K562 (cell line): ENCODE results near the gene BICDL1. TPM values are rescaled to one million over a fixed set of nuclear protein-coding genes. Genes with fewer than 3 reads are reported as not detected.

Experiments
- ARID4B ChIP-seq: sonication (generic); formaldehyde crosslinking; IDR thresholded peaks from 2 replicates; pipeline ENCODE4 v1.8.0; 2022; ENCODE audit warnings: mild to moderate bottlenecking, missing genetic modification reagents
- ATF7 ChIP-seq: fragments of 450-650 bp; IDR thresholded peaks from 2 replicates; pipeline ENCODE4 v1.7.1; 2014; ENCODE audit warnings: mild to moderate bottlenecking, moderate library complexity
- CXXC5 ChIP-seq: fragments of 250-450 bp; sonication (Bioruptor Pico); IDR thresholded peaks from 2 replicates; pipeline ENCODE4 v1.8.0; 2022; ENCODE audit warnings: inconsistent platforms, mild to moderate bottlenecking, moderate library complexity
- EGR1 ChIP-seq: fragments of 450-650 bp; conservative IDR thresholded peaks from 2 replicates; pipeline ENCODE4 v1.6.1; 2017; ENCODE audit warnings: mild to moderate bottlenecking
- ESRRA ChIP-seq: fragments of 450-650 bp; IDR thresholded peaks from 2 replicates; pipeline ENCODE4 v1.6.1; 2014; ENCODE audit warnings: low read depth, mild to moderate bottlenecking, moderate library complexity, borderline replicate concordance
- GATAD2B ChIP-seq: fragments of 450-650 bp; IDR thresholded peaks from 2 replicates; pipeline ENCODE4 v1.6.1; 2017; ENCODE audit warnings: mild to moderate bottlenecking, borderline replicate concordance
- HDAC2 ChIP-seq: fragments of 450-650 bp; IDR thresholded peaks from 2 replicates; pipeline ENCODE4 v1.6.1; 2016; ENCODE audit warnings: mild to moderate bottlenecking
- HMG20B ChIP-seq: fragments of 250-450 bp; sonication (Bioruptor Pico); IDR thresholded peaks from 2 replicates; pipeline ENCODE4 v1.5.0; 2021; ENCODE audit warnings: mild to moderate bottlenecking
- KDM1A ChIP-seq, 2 experiments: fragments of 450-650 bp; IDR thresholded peaks; 2 replicates each; pipeline ENCODE4 v1.6.1; 2016; ENCODE audit warnings: mild to moderate bottlenecking in 2 of 2
- L3MBTL2 ChIP-seq: fragments of 450-650 bp; IDR thresholded peaks from 2 replicates; pipeline ENCODE4 v1.6.1; 2016; ENCODE audit warnings: mild to moderate bottlenecking, moderate library complexity
- MAZ ChIP-seq, 2 experiments: fragments of 450-650 bp in 1 of 2; sonication (generic) in 1 of 2; formaldehyde crosslinking; IDR thresholded peaks in 1 of 2; conservative IDR thresholded peaks in 1 of 2; 2 replicates each; pipeline versions ENCODE4 v1.4.0 to v1.5.0; 2020; ENCODE audit warnings: mild to moderate bottlenecking in 1 of 2, missing genetic modification reagents in 1 of 2
- NR1H2 ChIP-seq: sonication (generic); formaldehyde crosslinking; IDR thresholded peaks from 2 replicates; pipeline ENCODE4 v1.4.0; 2020; ENCODE audit warnings: mild to moderate bottlenecking, missing genetic modification reagents
- NRF1 ChIP-seq, 2 experiments: fragments of 450-650 bp; IDR thresholded peaks in 1 of 2; conservative IDR thresholded peaks in 1 of 2; 2 replicates each; pipeline ENCODE4 v1.6.1; 2014; ENCODE audit warnings: mild to moderate bottlenecking in 2 of 2
- PCBP2 ChIP-seq: fragments of 200-400 bp; formaldehyde crosslinking; IDR thresholded peaks from 2 replicates; pipeline ENCODE4 v1.6.1; 2018; ENCODE audit warnings: low read length, low read depth, mild to moderate bottlenecking, moderate library complexity; ENCODE audit not compliant: poor library complexity, severe bottlenecking
- PHF8 ChIP-seq: fragments of 200-600 bp; sonication (generic); IDR thresholded peaks from 2 replicates; pipeline ENCODE4 v1.6.1; 2012; ENCODE audit warnings: mixed run types, mild to moderate bottlenecking, inconsistent platforms, low read length, moderate library complexity, borderline replicate concordance
- RBM22 ChIP-seq: fragments of 200-400 bp; formaldehyde crosslinking; IDR thresholded peaks from 2 replicates; pipeline ENCODE4 v1.6.1; 2018; ENCODE audit warnings: low read length, low read depth; ENCODE audit not compliant: poor library complexity, severe bottlenecking
- RCOR1 ChIP-seq, 2 experiments: IDR thresholded peaks; 2 replicates each; pipeline ENCODE4 v1.6.1; 2012; ENCODE audit warnings: low read depth in 2 of 2, low read length in 2 of 2, borderline replicate concordance in 1 of 2, improper control_type of control experiment in 1 of 2
- SMAD4 ChIP-seq: fragments of 250-450 bp; sonication (Bioruptor Pico); conservative IDR thresholded peaks from 2 replicates; pipeline ENCODE4 v1.8.0; 2021; ENCODE audit warnings: inconsistent platforms, mild to moderate bottlenecking, moderate library complexity
- UBTF ChIP-seq, 2 experiments: IDR thresholded peaks; 2 replicates each; pipeline ENCODE4 v1.6.1; 2012; ENCODE audit warnings: improper control_type of control experiment in 2 of 2, low read depth in 2 of 2, low read length in 2 of 2, borderline replicate concordance in 1 of 2
- ZNF316 ChIP-seq: fragments of 450-650 bp; IDR thresholded peaks from 2 replicates; pipeline ENCODE4 v1.6.1; 2016
- ZNF717 ChIP-seq: fragments of 250-450 bp; sonication (Bioruptor Pico); IDR thresholded peaks from 2 replicates; pipeline ENCODE4 v1.5.0; 2021
- polyA plus RNA-seq, 8 experiments: library from polyadenylated mRNA; depleted of rRNA in 4 of 8; stranded (reverse) in 5 of 8; unstranded in 3 of 8; fragments of >200 nt; fragmentation: Nextera tagmentation in 2 of 8; fragmentation: Illumina TruSeq in 1 of 8; extraction: Ambion mirVana in 2 of 8; extraction: Trizol in 1 of 8; gene quantifications; 2 replicates each; pipeline versions ENCODE4 v1.2.1 to v1.2.3, GENCODE V29; 2011 to 2014; ENCODE audit warnings: inconsistent platforms in 1 of 8, missing spikeins in 1 of 8
- total RNA-seq, 7 experiments: library from RNA; depleted of rRNA in 6 of 7; stranded (reverse); fragments of >200 nt in 6 of 7; fragmentation: Illumina TruSeq in 2 of 7; extraction: Trizol in 2 of 7; gene quantifications; 2 replicates each; pipeline versions ENCODE4 v1.2.1 to v1.2.3, GENCODE V29; 2011 to 2021; ENCODE audit warnings: low replicate concordance in 1 of 7

Gene BICDL1
- total and polyA plus RNA-seq, 9 of the 15 experiments (the other 6 are each of a cell fraction or from before 2014, with no cell fraction given), result 0.06 to 2.0 (median 0.58) TPM

GRCh38 chr12:119988472-119989360 lies at the start of gene BICDL1 (continued):
- TF ChIP-seq ARID4B (CRISPR knock-in tag) (0 out of 2 replicates have a peak, but pooled peaks have one; percentile 7), EGR1 (peak; percentile 79), RCOR1 (IDR thresholded peaks at IDR 0.05; ENCODE audit: borderline replicate concordance in 1 of 2, low read depth in 2 of 2, low read length in 2 of 2) (peak; percentile 8 to 32; a peak in 1 of 4 replicates), KDM1A (IDR thresholded peaks at IDR 0.05) (peak in 1 of 2 experiments; percentile 47; a peak in 2 of 4 replicates), CXXC5 (CRISPR knock-in tag) (peak; percentile 84), UBTF (IDR thresholded peaks at IDR 0.05; ENCODE audit: borderline replicate concordance in 1 of 2, low read depth in 2 of 2, low read length in 2 of 2) (peak; percentile 71 to 78; a peak in 2 of 4 replicates), MAZ (CRISPR knock-in tag; conservative IDR thresholded peaks at IDR 0.05 in 1 of 2, IDR thresholded peaks at IDR 0.05 in 1 of 2) (peak; percentile 69 to 75; a peak in 2 of 4 replicates), NRF1 (conservative IDR thresholded peaks at IDR 0.05 in 1 of 2, IDR thresholded peaks at IDR 0.05 in 1 of 2) (peak; percentile 92 to 93), HMG20B (CRISPR knock-in tag) (no peak), L3MBTL2 (peak; percentile 77), PCBP2 (no peak), HDAC2 (peak; percentile 65; the same call in 1 of the 2 replicates), ZNF717 (CRISPR knock-in tag) (no peak), SMAD4 (CRISPR knock-in tag) (peak; percentile 58; the same call in 1 of the 2 replicates), RBM22 (no peak), ESRRA (0 out of 2 replicates have a peak, but pooled peaks have one; percentile 37), ZNF316 (peak; percentile 90), GATAD2B (peak; percentile 65; the same call in 1 of the 2 replicates), NR1H2 (CRISPR knock-in tag) (no peak), PHF8 (peak; percentile 25; the same call in 1 of the 2 replicates), ATF7 (peak; percentile 65; the same call in 1 of the 2 replicates)
